NCI-H82 treated with DMSO at 0.1 percent for 48 hours (cell line): ENCODE data around the gene RGS10.
"Not testable (repeated sequence)": the region's sequence is repeated elsewhere in the genome, so short reads cannot be mapped to it uniquely, and the experiment has no call there.

Experiments
- DNase-seq: peaks from one replicate; lab custom pipeline; 2025; ENCODE audit not compliant: unreplicated experiment; lab: John Stamatoyannopoulos, UW

The RGS10 gene

DNA sequence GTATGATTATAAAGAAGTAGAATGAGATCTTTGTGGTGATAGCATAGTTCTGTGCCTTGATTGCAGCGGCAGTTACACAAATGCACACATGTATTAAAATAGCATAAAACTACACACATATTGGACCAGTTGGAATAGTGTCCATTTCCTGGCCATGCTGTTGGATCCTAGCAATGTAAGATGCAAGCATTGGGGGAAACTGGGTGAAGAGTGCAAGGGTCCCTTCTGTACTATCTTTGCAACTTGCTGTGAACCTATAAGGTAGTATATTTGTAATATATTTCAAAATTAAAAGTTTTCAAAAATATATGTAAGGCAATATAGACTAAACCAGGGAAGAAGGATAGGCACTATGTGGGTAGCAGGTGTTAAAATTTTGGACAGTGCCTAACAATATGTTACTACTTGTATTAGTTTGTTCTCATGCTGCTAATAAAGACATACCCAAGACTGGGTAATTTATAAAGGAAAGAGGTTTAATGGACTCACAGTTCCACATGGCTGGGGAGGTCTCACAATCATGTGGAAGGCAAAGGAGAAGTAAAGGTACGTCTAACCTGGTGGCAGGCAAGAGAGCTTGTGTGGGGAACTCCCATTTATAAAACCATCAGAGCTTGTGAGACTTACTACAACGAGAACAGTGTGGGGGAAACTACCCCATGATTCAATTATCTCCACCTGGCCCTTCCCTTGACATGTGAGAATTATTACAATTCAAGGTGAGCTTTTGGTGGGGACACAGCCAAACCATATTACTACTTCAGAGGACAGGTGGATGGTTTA, 71.4 kb downstream of the RGS10 start:
- DNase-seq, result no peak

- DNase-seq, result no peak
Measured at GRCh38 chr10:119469846-119470245, 72.7 kb downstream of the RGS10 start.

DNA sequence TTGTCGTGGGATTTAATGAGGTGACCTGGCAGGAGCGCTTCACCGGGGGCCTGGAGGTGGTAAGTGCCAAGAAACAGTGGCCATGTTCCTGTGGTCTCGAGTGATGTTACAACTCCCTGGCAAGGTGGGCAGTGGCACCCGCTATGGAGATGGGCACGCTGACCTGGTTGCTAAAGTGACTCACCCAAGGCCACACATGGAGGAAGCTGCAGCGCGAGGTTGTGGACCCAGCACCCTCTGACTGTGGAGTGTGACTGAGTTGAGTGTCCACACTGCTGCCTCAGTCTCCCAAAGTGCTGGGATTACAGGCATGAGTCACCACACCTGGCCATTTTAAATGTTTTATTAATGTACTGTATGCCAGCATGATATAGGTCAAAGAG, 73.2 kb downstream of the RGS10 start:
- DNase-seq, result no peak

- no peak for DNase-seq
Measured at GRCh38 chr10:119468542-119469324, 73.8 kb downstream of the RGS10 start.

- no peak for DNase-seq
Measured at GRCh38 chr10:119466655-119467054, 75.9 kb downstream of the RGS10 start.

GRCh38 chr10:119466076-119466475, 76.4 kb downstream of the RGS10 start:
- DNase-seq, result no peak

DNA sequence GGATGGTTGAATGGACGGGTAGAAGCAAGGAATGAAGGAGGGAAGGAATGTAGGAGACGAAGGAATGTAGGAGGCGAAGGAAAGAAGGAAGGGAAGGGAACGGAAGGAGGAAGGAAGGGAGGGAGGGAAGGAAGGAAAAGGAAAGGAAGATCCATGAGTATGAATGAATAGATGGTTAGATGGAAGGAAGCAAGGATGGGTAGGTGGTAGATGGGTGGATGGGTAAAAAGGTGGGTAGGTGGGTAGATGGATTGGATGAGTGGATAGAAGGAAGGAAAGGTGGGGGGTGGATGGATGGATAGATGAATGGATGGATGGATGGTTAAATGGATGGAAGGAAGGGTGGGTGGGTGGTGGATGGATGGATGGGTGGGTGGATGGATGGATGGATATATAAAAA, 77.4 kb downstream of the RGS10 start:
- no peak for DNase-seq

GRCh38 chr10:119463195-119463594, 79.3 kb downstream of the RGS10 start:
- DNase-seq, result not testable (repeated sequence)

- no peak for DNase-seq
Measured at GRCh38 chr10:119462773-119463172, 79.7 kb downstream of the RGS10 start.

GRCh38 chr10:119461923-119462322, 80.6 kb downstream of the RGS10 start:
- DNase-seq, result no peak

DNA sequence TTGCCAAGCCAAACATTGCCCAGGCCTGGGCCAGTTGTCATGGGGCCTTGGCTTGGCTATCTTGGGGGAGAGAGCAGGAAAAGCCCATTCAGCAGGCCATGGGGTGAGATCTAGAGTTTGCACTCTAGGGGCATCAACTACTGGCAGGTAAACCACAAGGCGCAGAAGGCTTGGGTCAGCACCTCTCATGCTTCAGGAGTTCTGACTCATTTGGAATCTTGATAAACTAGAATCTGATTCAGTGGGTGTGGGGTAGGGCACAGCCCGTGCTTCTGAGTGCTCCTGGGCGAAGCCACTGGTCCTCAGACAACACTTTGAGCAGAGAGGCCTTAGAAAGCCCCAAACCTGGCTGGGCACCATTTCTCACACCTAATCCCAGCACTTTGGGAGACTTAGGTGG, 81.1 kb downstream of the RGS10 start:
- no peak for DNase-seq

GRCh38 chr10:119460369-119461195, 81.9 kb downstream of the RGS10 start:
- DNase-seq, result no peak

GRCh38 chr10:119459681-119460340, 82.7 kb downstream of the RGS10 start:
- DNase-seq, result no peak

DNA sequence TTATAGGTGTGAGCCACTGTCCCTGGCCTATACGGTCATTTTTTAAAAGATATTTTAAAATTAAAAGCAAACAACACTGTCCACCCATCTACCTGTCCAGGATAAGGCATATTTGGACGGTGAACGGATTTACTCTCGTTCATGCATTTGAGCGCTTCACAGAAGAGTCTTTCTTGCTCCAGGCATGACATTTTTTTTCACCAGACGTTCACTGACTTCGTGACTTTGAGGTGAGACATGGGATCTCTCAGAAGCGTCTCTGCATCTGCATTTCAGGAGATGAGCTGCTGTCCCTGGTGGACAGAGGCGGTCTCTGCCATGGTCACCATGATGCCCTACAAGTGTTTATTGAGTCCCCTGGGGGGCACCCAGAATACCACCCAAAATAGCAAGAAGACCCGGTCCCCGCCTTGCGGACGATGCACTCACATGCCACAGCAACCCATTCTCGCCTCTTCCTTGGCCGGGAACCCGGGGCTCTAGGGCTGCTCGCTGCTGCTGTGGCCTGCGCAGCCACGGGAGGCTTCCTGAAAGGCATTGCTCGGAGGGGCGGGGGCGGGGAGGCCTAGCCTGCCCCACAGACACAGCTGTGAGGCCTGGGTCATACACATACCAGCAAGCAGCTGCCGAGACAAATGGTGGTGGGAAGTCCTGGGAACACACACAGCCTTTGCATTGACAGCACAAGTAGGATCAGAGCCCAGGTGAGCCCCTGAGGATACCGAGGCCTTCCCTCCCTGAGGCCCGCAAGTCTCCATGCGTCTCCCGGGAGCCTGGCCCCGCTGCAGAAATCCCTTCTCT, 84.4 kb downstream of the RGS10 start:
- no peak for DNase-seq

GRCh38 chr10:119456435-119456810, 86.1 kb downstream of the RGS10 start:
- no peak for DNase-seq

- no peak for DNase-seq
Measured at GRCh38 chr10:119455609-119456434, 86.7 kb downstream of the RGS10 start.

GRCh38 chr10:119454990-119455389, 87.5 kb downstream of the RGS10 start:
- no peak for DNase-seq

GRCh38 chr10:119454316-119454715, 88.2 kb downstream of the RGS10 start:
- no peak for DNase-seq

GRCh38 chr10:119453313-119453712, 89.2 kb downstream of the RGS10 start:
- no peak for DNase-seq
